WTC11 (cell line): ENCODE results near the gene ASTN2. TPM values are rescaled to one million over a fixed set of nuclear protein-coding genes. Genes with fewer than 3 reads are reported as not detected.

ENCODE experiments used
- ATAC-seq: fragments of 200-7000 bp; cut with Tn5 transposase; 2 replicates; pipeline ENCODE4 v1.10.0; 2021; ENCODE audit warnings: mild to moderate bottlenecking, moderate library complexity
- CTCF ChIA-PET: fragments of 300-600 bp; sonication (Branson Sonifier 250); formaldehyde crosslinking; loops from one replicate; lab custom pipeline; 2021; ENCODE audit warnings: antibody characterized with exemption; lab: Charles Lee
- POLR2A ChIA-PET: fragments of 350-600 bp; sonication (Branson Sonifier 250); formaldehyde crosslinking; loops from one replicate; lab custom pipeline; 2021; ENCODE audit warnings: antibody characterized with exemption; lab: Charles Lee
- DNase-seq: peaks from one replicate; pipeline ENCODE4 v3.0.0; 2021; ENCODE audit warnings: low spot score
- H3K27ac Mint-ChIP-seq: 2 replicates; pipeline ENCODE4 v1.8.0; 2021; ENCODE audit warnings: mixed read lengths
- H3K27me3 Mint-ChIP-seq: 2 replicates; pipeline ENCODE4 v1.8.0; 2021; ENCODE audit warnings: low read depth, mild to moderate bottlenecking, moderate library complexity, mixed read lengths
- H3K36me3 Mint-ChIP-seq: 2 replicates; pipeline ENCODE4 v1.8.0; 2021; ENCODE audit warnings: mixed read lengths
- H3K4me1 Mint-ChIP-seq: 2 replicates; pipeline ENCODE4 v1.8.0; 2022; ENCODE audit warnings: mixed read lengths
- H3K4me3 Mint-ChIP-seq: 2 replicates; pipeline ENCODE4 v1.8.0; 2021; ENCODE audit warnings: mild to moderate bottlenecking, moderate library complexity, mixed read lengths
- H3K9me3 Mint-ChIP-seq: 2 replicates; pipeline ENCODE4 v1.8.0; 2021; ENCODE audit warnings: mixed read lengths
- FOXK1 ChIP-seq: sonication (generic); formaldehyde crosslinking; IDR thresholded peaks from 2 replicates; pipeline ENCODE4 v1.8.0; 2022; ENCODE audit warnings: mild to moderate bottlenecking, moderate library complexity, missing genetic modification reagents
- GABPB1 ChIP-seq: sonication (generic); formaldehyde crosslinking; IDR thresholded peaks from 2 replicates; pipeline ENCODE4 v1.8.1; 2023; ENCODE audit warnings: mild to moderate bottlenecking, missing genetic modification reagents
- GRHL2 ChIP-seq: fragments of 250-450 bp; sonication (Bioruptor Pico); IDR thresholded peaks from 2 replicates; pipeline ENCODE4 v1.8.0; 2022; ENCODE audit warnings: mild to moderate bottlenecking, moderate library complexity; ENCODE audit not compliant: insufficient replicate concordance, severe bottlenecking
- HMGXB4 ChIP-seq: sonication (generic); formaldehyde crosslinking; IDR thresholded peaks from 2 replicates; pipeline ENCODE4 v1.8.1; 2023; ENCODE audit warnings: mild to moderate bottlenecking, moderate library complexity, missing genetic modification reagents
- MAX ChIP-seq: sonication (generic); formaldehyde crosslinking; IDR thresholded peaks from 2 replicates; pipeline ENCODE4 v1.8.0; 2022; ENCODE audit warnings: mild to moderate bottlenecking, missing genetic modification reagents
- MXD4 ChIP-seq: fragments of 250-450 bp; sonication (Bioruptor Pico); IDR thresholded peaks from 2 replicates; pipeline ENCODE4 v1.8.0; 2021; ENCODE audit warnings: mild to moderate bottlenecking, moderate library complexity, borderline replicate concordance
- PRRX2 ChIP-seq: fragments of 250-450 bp; sonication (Bioruptor Pico); IDR thresholded peaks from 2 replicates; pipeline ENCODE4 v1.8.0; 2021; ENCODE audit warnings: mild to moderate bottlenecking
- SOX15 ChIP-seq: fragments of 250-450 bp; sonication (Bioruptor Pico); IDR thresholded peaks from 2 replicates; pipeline ENCODE4 v1.9.0; 2021; ENCODE audit warnings: mild to moderate bottlenecking
- STAT6 ChIP-seq: sonication (generic); formaldehyde crosslinking; conservative IDR thresholded peaks from 2 replicates; pipeline ENCODE4 v1.8.1; 2023; ENCODE audit warnings: mild to moderate bottlenecking, low read depth, missing genetic modification reagents, moderate library complexity
- TCF7 ChIP-seq: sonication (generic); formaldehyde crosslinking; IDR thresholded peaks from 2 replicates; pipeline ENCODE4 v1.8.0; 2022; ENCODE audit warnings: mild to moderate bottlenecking, low read depth, missing genetic modification reagents, moderate library complexity
- USF1 ChIP-seq: sonication (generic); formaldehyde crosslinking; IDR thresholded peaks from 2 replicates; pipeline ENCODE4 v1.8.0; 2022; ENCODE audit warnings: mild to moderate bottlenecking, missing genetic modification reagents
- USF2 ChIP-seq: sonication (generic); formaldehyde crosslinking; IDR thresholded peaks from 2 replicates; pipeline ENCODE4 v1.8.1; 2023; ENCODE audit warnings: mild to moderate bottlenecking, missing genetic modification reagents, moderate library complexity
- ZNF219 ChIP-seq: sonication (generic); formaldehyde crosslinking; IDR thresholded peaks from 2 replicates; pipeline ENCODE4 v1.8.0; 2023; ENCODE audit warnings: missing genetic modification reagents, mild to moderate bottlenecking, borderline replicate concordance
- ZNF232 ChIP-seq: sonication (generic); formaldehyde crosslinking; IDR thresholded peaks from 2 replicates; pipeline ENCODE4 v1.8.0; 2022; ENCODE audit warnings: mild to moderate bottlenecking, missing genetic modification reagents
- ZNF416 ChIP-seq: fragments of 250-450 bp; sonication (Bioruptor Pico); IDR thresholded peaks from 2 replicates; pipeline ENCODE4 v1.9.0; 2021; ENCODE audit warnings: mild to moderate bottlenecking, inconsistent platforms
- ZNF425 ChIP-seq: fragments of 250-450 bp; sonication (Bioruptor Pico); conservative IDR thresholded peaks from 2 replicates; pipeline ENCODE4 v1.9.0; 2021; ENCODE audit warnings: mild to moderate bottlenecking
- total RNA-seq: library from RNA; stranded (reverse); gene quantifications from 3 replicates; pipeline ENCODE4 v1.2.3, GENCODE V29; 2021
- TF ChIP-seq, protein P1 (sequence below): fragments of 250-450 bp; sonication (Bioruptor Pico); IDR thresholded peaks from 2 replicates; pipeline ENCODE4 v2.1.2; 2022; ENCODE audit warnings: mild to moderate bottlenecking, moderate library complexity
- TF ChIP-seq, protein P2 (sequence below): sonication (generic); formaldehyde crosslinking; conservative IDR thresholded peaks from 2 replicates; pipeline ENCODE4 v1.8.1; 2022; ENCODE audit warnings: mild to moderate bottlenecking, missing genetic modification reagents
- TF ChIP-seq, protein P3 (sequence below): sonication (generic); formaldehyde crosslinking; IDR thresholded peaks from 2 replicates; pipeline ENCODE4 v1.8.1; 2022; ENCODE audit warnings: mild to moderate bottlenecking, missing genetic modification reagents, moderate library complexity, borderline replicate concordance

Gene ASTN2
- total RNA-seq, 1 experiment from 2014 or later: 16.2 TPM

DNA sequence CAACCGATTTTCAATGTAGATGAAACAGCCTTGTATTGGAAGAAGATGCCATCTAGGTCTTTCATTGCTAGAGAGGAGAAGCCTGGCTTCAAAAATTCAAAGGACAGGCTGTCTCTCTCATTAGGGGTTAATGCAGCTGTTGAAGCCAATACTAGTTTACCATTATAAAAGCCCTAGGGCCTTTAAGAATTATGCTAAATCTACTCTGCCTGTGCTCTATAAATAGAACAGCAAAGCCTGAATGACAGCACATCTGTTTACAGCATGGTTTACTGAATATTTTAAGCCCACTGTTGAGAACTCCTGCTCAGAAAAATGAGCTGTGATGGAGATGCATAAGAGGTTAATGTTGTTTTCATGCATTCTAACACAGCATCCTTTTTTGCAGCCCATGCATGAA lies 539.3 kb downstream of the ASTN2 start:
- ATAC-seq: no peak

More for the DNA sequence above, 539.3 kb downstream of the ASTN2 start:
- Mint-ChIP-seq H3K27ac (no peak overlapping the region), H3K4me1 (peaks cover 2% of the 10 kb centered on the region), H3K36me3 (peaks cover 18% of the 10 kb centered on the region)
- DNase-seq: no peak
- CTCF ChIA-PET: interaction anchor here (1.0 to 1.6 kb wide), 2 partner anchors 15 to 33 kb away, joined by 3 to 7 read pairs; no protein-coding TSS in a partner anchor
- TF ChIP-seq MXD4 (no peak), STAT6 (CRISPR knock-in tag) (no peak), PRRX2 (CRISPR knock-in tag) (no peak), ZNF219 (CRISPR knock-in tag) (no peak), USF1 (CRISPR knock-in tag) (no peak), ZNF416 (CRISPR knock-in tag) (no peak), SOX15 (no peak), FOXK1 (no peak), TCF7 (CRISPR knock-in tag) (no peak), GRHL2 (CRISPR knock-in tag) (no peak), HMGXB4 (CRISPR knock-in tag) (no peak), ZNF425 (no peak), GABPB1 (no peak), USF2 (no peak), MAX (CRISPR knock-in tag) (no peak), ZNF232 (CRISPR knock-in tag) (no peak)
- TF ChIP-seq, protein P1, sequence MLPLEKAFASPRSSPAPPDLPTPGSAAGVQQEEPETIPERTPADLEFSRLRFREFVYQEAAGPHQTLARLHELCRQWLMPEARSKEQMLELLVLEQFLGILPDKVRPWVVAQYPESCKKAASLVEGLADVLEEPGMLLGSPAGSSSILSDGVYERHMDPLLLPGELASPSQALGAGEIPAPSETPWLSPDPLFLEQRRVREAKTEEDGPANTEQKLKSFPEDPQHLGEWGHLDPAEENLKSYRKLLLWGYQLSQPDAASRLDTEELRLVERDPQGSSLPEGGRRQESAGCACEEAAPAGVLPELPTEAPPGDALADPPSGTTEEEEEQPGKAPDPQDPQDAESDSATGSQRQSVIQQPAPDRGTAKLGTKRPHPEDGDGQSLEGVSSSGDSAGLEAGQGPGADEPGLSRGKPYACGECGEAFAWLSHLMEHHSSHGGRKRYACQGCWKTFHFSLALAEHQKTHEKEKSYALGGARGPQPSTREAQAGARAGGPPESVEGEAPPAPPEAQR (CRISPR knock-in tag): no peak
- TF ChIP-seq, protein P2, sequence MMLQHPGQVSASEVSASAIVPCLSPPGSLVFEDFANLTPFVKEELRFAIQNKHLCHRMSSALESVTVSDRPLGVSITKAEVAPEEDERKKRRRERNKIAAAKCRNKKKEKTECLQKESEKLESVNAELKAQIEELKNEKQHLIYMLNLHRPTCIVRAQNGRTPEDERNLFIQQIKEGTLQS: no peak
- TF ChIP-seq, protein P3, sequence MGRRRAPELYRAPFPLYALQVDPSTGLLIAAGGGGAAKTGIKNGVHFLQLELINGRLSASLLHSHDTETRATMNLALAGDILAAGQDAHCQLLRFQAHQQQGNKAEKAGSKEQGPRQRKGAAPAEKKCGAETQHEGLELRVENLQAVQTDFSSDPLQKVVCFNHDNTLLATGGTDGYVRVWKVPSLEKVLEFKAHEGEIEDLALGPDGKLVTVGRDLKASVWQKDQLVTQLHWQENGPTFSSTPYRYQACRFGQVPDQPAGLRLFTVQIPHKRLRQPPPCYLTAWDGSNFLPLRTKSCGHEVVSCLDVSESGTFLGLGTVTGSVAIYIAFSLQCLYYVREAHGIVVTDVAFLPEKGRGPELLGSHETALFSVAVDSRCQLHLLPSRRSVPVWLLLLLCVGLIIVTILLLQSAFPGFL: no peak
- TF ChIP-seq, all 79 proteins: peak for 0
- no peaks in the 10 kb centered on the region for H3K27me3 Mint-ChIP-seq
- H3K9me3 Mint-ChIP-seq: peaks cover 31% of the 10 kb centered on the region
- POLR2A ChIA-PET: no interaction called here
- H3K4me3 Mint-ChIP-seq: no peak overlapping the region
